Neural progenitor cell (in vitro differentiated cells): Measurements from ENCODE around the gene ADAMTS18. TPM values are rescaled to one million over a fixed set of nuclear protein-coding genes. Genes with fewer than 3 reads are reported as not detected.
"Not testable (repeated sequence)": the region's sequence is repeated elsewhere in the genome, so short reads cannot be mapped to it uniquely, and the experiment has no call there.

Experiments used
- DNase-seq: peaks from one replicate; pipeline ENCODE4 v3.0.0-alpha.2; 2016; ENCODE audit warnings: low spot score
- H2AFZ ChIP-seq: fragments of 200-600 bp; sonication (generic); replicated peaks from 2 replicates; pipeline ENCODE4 v1.6.1; 2016; ENCODE audit warnings: antibody characterized with exemption
- H3F3A ChIP-seq: fragments of 200-600 bp; sonication (generic); 2 replicates; pipeline ENCODE4 v1.6.1; 2016; ENCODE audit warnings: antibody characterized with exemption, low read depth
- H3K27ac ChIP-seq: fragments of 200-600 bp; sonication (generic); 2 replicates; pipeline ENCODE4 v1.5.1; 2016; ENCODE audit warnings: mild to moderate bottlenecking
- H3K27me3 ChIP-seq: fragments of 200-600 bp; sonication (generic); 2 replicates; pipeline ENCODE4 v1.6.1; 2016; ENCODE audit warnings: mild to moderate bottlenecking, moderate library complexity
- H3K36me3 ChIP-seq: fragments of 200-600 bp; sonication (generic); 2 replicates; pipeline ENCODE4 v1.5.1; 2016
- H3K4me1 ChIP-seq: fragments of 200-600 bp; sonication (generic); 2 replicates; pipeline ENCODE4 v1.6.1; 2016; ENCODE audit warnings: mixed run types
- H3K4me2 ChIP-seq: fragments of 200-600 bp; sonication (generic); 2 replicates; pipeline ENCODE4 v1.6.1; 2016
- H3K4me3 ChIP-seq: fragments of 200-600 bp; sonication (generic); 2 replicates; pipeline ENCODE4 v1.5.1; 2016
- H3K79me2 ChIP-seq: fragments of 200-600 bp; sonication (generic); 2 replicates; pipeline ENCODE4 v1.6.1; 2016; ENCODE audit warnings: low read depth
- H3K9ac ChIP-seq: fragments of 200-600 bp; sonication (generic); 2 replicates; pipeline ENCODE4 v1.6.1; 2016
- H3K9me3 ChIP-seq: fragments of 200-600 bp; sonication (generic); 2 replicates; pipeline ENCODE4 v1.5.1; 2016; ENCODE audit warnings: low read depth
- H4K20me1 ChIP-seq: fragments of 200-600 bp; sonication (generic); 2 replicates; pipeline ENCODE4 v1.6.1; 2016; ENCODE audit warnings: low read depth
- H3K27ac Mint-ChIP-seq: 3 replicates; pipeline ENCODE4 v1.8.0; 2021; ENCODE audit warnings: mixed read lengths
- H3K27me3 Mint-ChIP-seq: 2 replicates; pipeline ENCODE4 v1.8.0; 2022; ENCODE audit warnings: low read depth, mild to moderate bottlenecking, inconsistent platforms, moderate library complexity, mixed read lengths; ENCODE audit not compliant: insufficient read depth
- H3K36me3 Mint-ChIP-seq: 3 replicates; pipeline ENCODE4 v1.8.0; 2021; ENCODE audit warnings: mixed read lengths
- H3K4me1 Mint-ChIP-seq: 3 replicates; pipeline ENCODE4 v1.8.0; 2021; ENCODE audit warnings: mixed read lengths
- H3K4me3 Mint-ChIP-seq: 3 replicates; pipeline ENCODE4 v1.8.0; 2021; ENCODE audit warnings: mild to moderate bottlenecking, moderate library complexity, mixed read lengths
- H3K9me3 Mint-ChIP-seq: 3 replicates; pipeline ENCODE4 v1.8.0; 2020; ENCODE audit warnings: mixed read lengths
- EZH2 ChIP-seq: fragments of 200-600 bp; sonication (generic); IDR thresholded peaks from 2 replicates; pipeline ENCODE4 v1.6.1; 2017; ENCODE audit warnings: antibody characterized with exemption, mild to moderate bottlenecking, moderate library complexity
- EZH2phosphoT487 ChIP-seq: fragments of 200-600 bp; sonication (generic); IDR thresholded peaks from 2 replicates; pipeline ENCODE4 v1.6.1; 2017; ENCODE audit warnings: antibody characterized with exemption
- total RNA-seq: library from RNA; depleted of rRNA; stranded (reverse); fragments of >200 nt; gene quantifications from 2 replicates; pipeline ENCODE4 v1.2.3, GENCODE V29; 2015; ENCODE audit warnings: low replicate concordance
- TF ChIP-seq, protein P1 (sequence below): fragments of 200-600 bp; sonication (generic); IDR thresholded peaks from 2 replicates; pipeline ENCODE4 v1.5.1; 2017; ENCODE audit warnings: antibody characterized with exemption, mild to moderate bottlenecking

Gene ADAMTS18
- total RNA-seq, 1 donor from 2014 or later = 1.9 TPM

DNA sequence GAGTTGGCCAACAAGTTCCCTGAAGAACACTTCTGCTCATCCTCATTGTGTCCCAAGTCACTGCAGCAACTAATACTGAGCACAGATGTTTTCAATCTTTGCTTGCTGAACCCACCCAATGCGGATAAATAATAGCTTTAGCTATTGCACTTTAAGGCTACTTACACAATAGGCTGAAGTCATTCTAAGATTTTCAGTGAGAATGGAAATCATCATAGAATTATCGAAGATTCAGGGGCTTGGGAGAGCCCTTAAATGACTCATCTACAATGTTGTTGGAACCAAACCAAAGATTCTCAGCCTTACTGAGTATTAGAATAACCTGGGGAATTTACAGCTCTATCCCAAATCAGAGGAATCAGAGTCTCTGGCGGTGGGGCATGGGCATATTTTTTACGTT is 184.4 kb downstream of the ADAMTS18 start:
- Histone ChIP-seq H3K4me3 (no peak overlapping the region), H3K36me3 (no peaks in the 10 kb centered on the region), H3K9me3 (no peaks in the 10 kb centered on the region), H3K27me3 (no peaks in the 10 kb centered on the region), H4K20me1 (no peaks in the 10 kb centered on the region), H3K9ac (no peak overlapping the region), H3K4me1 (no peaks in the 10 kb centered on the region), H2AFZ (no peak overlapping the region), H3F3A (no peaks in the 10 kb centered on the region), H3K79me2 (no peaks in the 10 kb centered on the region), H3K4me2 (no peak overlapping the region), H3K27ac (no peak overlapping the region)
- H3K27me3 Mint-ChIP-seq = peaks cover 2% of the 10 kb centered on the region
- H3K4me1 Mint-ChIP-seq = no peaks in the 10 kb centered on the region
- H3K27ac Mint-ChIP-seq = no peak overlapping the region
- TF ChIP-seq EZH2 (no peak), EZH2phosphoT487 (no peak)
- TF ChIP-seq, protein P1, sequence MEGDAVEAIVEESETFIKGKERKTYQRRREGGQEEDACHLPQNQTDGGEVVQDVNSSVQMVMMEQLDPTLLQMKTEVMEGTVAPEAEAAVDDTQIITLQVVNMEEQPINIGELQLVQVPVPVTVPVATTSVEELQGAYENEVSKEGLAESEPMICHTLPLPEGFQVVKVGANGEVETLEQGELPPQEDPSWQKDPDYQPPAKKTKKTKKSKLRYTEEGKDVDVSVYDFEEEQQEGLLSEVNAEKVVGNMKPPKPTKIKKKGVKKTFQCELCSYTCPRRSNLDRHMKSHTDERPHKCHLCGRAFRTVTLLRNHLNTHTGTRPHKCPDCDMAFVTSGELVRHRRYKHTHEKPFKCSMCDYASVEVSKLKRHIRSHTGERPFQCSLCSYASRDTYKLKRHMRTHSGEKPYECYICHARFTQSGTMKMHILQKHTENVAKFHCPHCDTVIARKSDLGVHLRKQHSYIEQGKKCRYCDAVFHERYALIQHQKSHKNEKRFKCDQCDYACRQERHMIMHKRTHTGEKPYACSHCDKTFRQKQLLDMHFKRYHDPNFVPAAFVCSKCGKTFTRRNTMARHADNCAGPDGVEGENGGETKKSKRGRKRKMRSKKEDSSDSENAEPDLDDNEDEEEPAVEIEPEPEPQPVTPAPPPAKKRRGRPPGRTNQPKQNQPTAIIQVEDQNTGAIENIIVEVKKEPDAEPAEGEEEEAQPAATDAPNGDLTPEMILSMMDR = no peak
- DNase-seq = no peak
- no peaks in the 10 kb centered on the region for H3K9me3 Mint-ChIP-seq
- no peak overlapping the region for H3K4me3 Mint-ChIP-seq
- no peaks in the 10 kb centered on the region for H3K36me3 Mint-ChIP-seq

DNA sequence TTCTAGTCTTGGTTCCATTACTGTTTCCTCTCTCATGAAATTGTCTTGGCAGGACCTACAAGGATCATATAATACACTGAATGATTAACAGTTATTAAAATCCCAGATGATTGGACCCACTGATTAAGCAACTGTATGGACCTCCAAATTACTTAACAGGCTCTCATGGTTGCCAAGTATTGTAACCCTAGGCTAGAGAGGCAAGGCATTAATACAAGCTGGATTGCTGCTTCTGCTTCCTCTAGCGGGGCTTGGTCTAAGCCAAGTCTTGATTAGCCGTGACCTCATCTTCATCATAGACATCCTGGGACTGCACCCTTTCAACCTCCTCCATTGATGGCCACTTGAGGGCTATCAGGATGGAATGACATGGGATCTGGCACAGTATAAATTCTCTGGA is 188.7 kb downstream of the ADAMTS18 start:
- Histone ChIP-seq H3K4me3 (no peak overlapping the region), H3K9me3 (no peaks in the 10 kb centered on the region), H3K79me2 (no peaks in the 10 kb centered on the region), H4K20me1 (no peaks in the 10 kb centered on the region), H3K9ac (no peak overlapping the region), H3K4me2 (no peak overlapping the region), H3K27ac (no peak overlapping the region), H3F3A (no peaks in the 10 kb centered on the region), H2AFZ (no peak overlapping the region), H3K36me3 (no peaks in the 10 kb centered on the region), H3K4me1 (no peaks in the 10 kb centered on the region), H3K27me3 (no peaks in the 10 kb centered on the region)
- Mint-ChIP-seq H3K27ac (no peak overlapping the region), H3K9me3 (peaks cover 3% of the 10 kb centered on the region), H3K4me1 (no peaks in the 10 kb centered on the region), H3K36me3 (no peaks in the 10 kb centered on the region), H3K27me3 (peaks cover 2% of the 10 kb centered on the region), H3K4me3 (no peak overlapping the region)
- no peak for DNase-seq
- no peak for TF ChIP-seq EZH2phosphoT487
- TF ChIP-seq, protein P1 = no peak
- no peak for TF ChIP-seq EZH2

- not testable (repeated sequence) for H3K4me1 Mint-ChIP-seq, H3K4me3 Mint-ChIP-seq, H4K20me1 ChIP-seq, H3K27ac ChIP-seq, H3K4me1 ChIP-seq, H3K27me3 Mint-ChIP-seq, H3F3A ChIP-seq, DNase-seq, H3K27ac Mint-ChIP-seq, H3K9me3 ChIP-seq, H3K79me2 ChIP-seq, H3K4me3 ChIP-seq, H3K4me2 ChIP-seq, H3K9ac ChIP-seq, H3K9me3 Mint-ChIP-seq, H2AFZ ChIP-seq, H3K36me3 ChIP-seq, H3K27me3 ChIP-seq, H3K36me3 Mint-ChIP-seq
These were observed 192.4 kb downstream of the ADAMTS18 start for GRCh38 chr16:77242471-77242870.

- Mint-ChIP-seq H3K9me3 (peaks cover 3% of the 10 kb centered on the region), H3K4me3 (no peak overlapping the region), H3K27ac (no peak overlapping the region), H3K27me3 (peaks cover 8% of the 10 kb centered on the region), H3K36me3 (no peaks in the 10 kb centered on the region), H3K4me1 (peaks cover 19% of the 10 kb centered on the region)
- Histone ChIP-seq H3K36me3 (no peaks in the 10 kb centered on the region), H3K9me3 (no peaks in the 10 kb centered on the region), H3K27ac (no peak overlapping the region), H3K4me1 (no peaks in the 10 kb centered on the region), H2AFZ (no peak overlapping the region), H3K4me3 (no peak overlapping the region), H3K4me2 (no peak overlapping the region), H3K79me2 (no peaks in the 10 kb centered on the region), H3K9ac (no peak overlapping the region), H3K27me3 (peaks cover 17% of the 10 kb centered on the region), H3F3A (no peaks in the 10 kb centered on the region), H4K20me1 (no peaks in the 10 kb centered on the region)
- no peak for DNase-seq
- TF ChIP-seq EZH2 (no peak), EZH2phosphoT487 (no peak)
- TF ChIP-seq, protein P1 = no peak
These were observed 196.2 kb downstream of the ADAMTS18 start for GRCh38 chr16:77238593-77238992.
